ENCODE data around the gene MANF. TPM values are rescaled to one million over a fixed set of nuclear protein-coding genes. Genes with fewer than 3 reads are reported as not detected.

MANF gene
- total RNA-seq, 1 donor from 2014 or later: 125 TPM

GRCh38 chr3:51354731-51355615, 30.1 kb upstream of the MANF start:
- H3K4me2 ChIP-seq (ENCODE audit: low read length): no peak overlapping the region
- no peak for FAIRE-seq
- H3K4me3 ChIP-seq (ENCODE audit: insufficient read depth, low read depth, low read length): no peak overlapping the region
- no peaks in the 10 kb centered on the region for H3K79me2 ChIP-seq (ENCODE audit: insufficient read depth, low read length)
- H3K27me3 Mint-ChIP-seq (ENCODE audit: low read depth, unreplicated experiment): peaks cover 10% of the 10 kb centered on the region
- DNase-seq (ENCODE audit: low read depth): no peak
- H3K9me3 Mint-ChIP-seq (ENCODE audit: unreplicated experiment): no peaks in the 10 kb centered on the region
- H3K4me1 ChIP-seq (ENCODE audit: insufficient read depth, low read length): no peaks in the 10 kb centered on the region
- H3K4me1 Mint-ChIP-seq (ENCODE audit: low read depth, unreplicated experiment): no peaks in the 10 kb centered on the region
- no peak overlapping the region for H2AFZ ChIP-seq (ENCODE audit: low read depth, low read length)
- H3K9me3 ChIP-seq (ENCODE audit: insufficient read depth, low read depth, low read length): no peaks in the 10 kb centered on the region
- TF ChIP-seq EZH2 (IDR thresholded peaks at IDR 0.05; ENCODE audit: insufficient read depth, low read length): no peak
- no peak for TF ChIP-seq CTCF (IDR thresholded peaks at IDR 0.05; ENCODE audit: insufficient read depth, low read depth, low read length)
- H3K9ac ChIP-seq (ENCODE audit: low read length): no peak overlapping the region
- H3K36me3 ChIP-seq (ENCODE audit: insufficient read depth, low read length): no peaks in the 10 kb centered on the region
- H3K27me3 ChIP-seq (ENCODE audit: insufficient read depth, low read length): no peaks in the 10 kb centered on the region
- H3K27ac Mint-ChIP-seq (ENCODE audit: unreplicated experiment): no peak overlapping the region
- no peaks in the 10 kb centered on the region for H4K20me1 ChIP-seq (ENCODE audit: insufficient read depth, low read length)
- H3K36me3 Mint-ChIP-seq (ENCODE audit: low read depth, unreplicated experiment): peaks cover 8% of the 10 kb centered on the region
- no peak overlapping the region for H3K27ac ChIP-seq (ENCODE audit: low read depth, low read length)
- no peak overlapping the region for H3K4me3 Mint-ChIP-seq (ENCODE audit: unreplicated experiment)

- Mint-ChIP-seq H3K36me3 (ENCODE audit: low read depth, unreplicated experiment) (peaks cover 8% of the 10 kb centered on the region), H3K9me3 (ENCODE audit: unreplicated experiment) (no peaks in the 10 kb centered on the region), H3K27me3 (ENCODE audit: low read depth, unreplicated experiment) (peaks cover 10% of the 10 kb centered on the region), H3K27ac (ENCODE audit: unreplicated experiment) (no peak overlapping the region), H3K4me3 (ENCODE audit: unreplicated experiment) (no peak overlapping the region), H3K4me1 (ENCODE audit: low read depth, unreplicated experiment) (no peaks in the 10 kb centered on the region)
- no peak overlapping the region for H3K4me2 ChIP-seq (ENCODE audit: low read length)
- H3K79me2 ChIP-seq (ENCODE audit: insufficient read depth, low read length): no peaks in the 10 kb centered on the region
- no peak overlapping the region for H3K27ac ChIP-seq (ENCODE audit: low read depth, low read length)
- H2AFZ ChIP-seq (ENCODE audit: low read depth, low read length): no peak overlapping the region
- no peaks in the 10 kb centered on the region for H3K36me3 ChIP-seq (ENCODE audit: insufficient read depth, low read length)
- no peaks in the 10 kb centered on the region for H3K9me3 ChIP-seq (ENCODE audit: insufficient read depth, low read depth, low read length)
- no peak for TF ChIP-seq EZH2 (IDR thresholded peaks at IDR 0.05; ENCODE audit: insufficient read depth, low read length)
- no peak for TF ChIP-seq CTCF (IDR thresholded peaks at IDR 0.05; ENCODE audit: insufficient read depth, low read depth, low read length)
- no peak overlapping the region for H3K4me3 ChIP-seq (ENCODE audit: insufficient read depth, low read depth, low read length)
- H3K27me3 ChIP-seq (ENCODE audit: insufficient read depth, low read length): no peaks in the 10 kb centered on the region
- FAIRE-seq (no peak), DNase-seq (ENCODE audit: low read depth) (no peak)
- H3K9ac ChIP-seq (ENCODE audit: low read length): no peak overlapping the region
- no peaks in the 10 kb centered on the region for H4K20me1 ChIP-seq (ENCODE audit: insufficient read depth, low read length)
- no peaks in the 10 kb centered on the region for H3K4me1 ChIP-seq (ENCODE audit: insufficient read depth, low read length)
Observed at GRCh38 chr3:51355891-51356578, 29.1 kb upstream of the MANF start.

All from astrocyte (in vitro differentiated cells and primary cell).